Liver (tissue), 9 donors: ENCODE measurements around the gene OLA1. TPM values are rescaled to one million over a fixed set of nuclear protein-coding genes. Genes with fewer than 3 reads are reported as not detected.

Source experiments
- DNase-seq: peaks from one replicate; pipeline ENCODE4 v3.0.0-alpha.2; 2017; ENCODE audit warnings: low spot score
- H3K27ac ChIP-seq, 2 donors: one replicate each; pipeline ENCODE4 v1.7.0; 2013; ENCODE audit warnings: inconsistent platforms in 2 of 2, low read length in 2 of 2, control low read depth in 1 of 2, low read depth in 1 of 2, mild to moderate bottlenecking in 1 of 2
- H3K27me3 ChIP-seq, 4 donors: one replicate each; pipeline versions ENCODE4 v1.6.1 to v1.7.0; 2013; ENCODE audit warnings: low read length in 3 of 4, inconsistent platforms in 1 of 4, mild to moderate bottlenecking in 1 of 4, moderate library complexity in 1 of 4; ENCODE audit not compliant: control insufficient read depth in 4 of 4, insufficient read depth in 4 of 4
- H3K36me3 ChIP-seq, 4 donors: one replicate each; pipeline versions ENCODE4 v1.6.1 to v1.7.0; 2013; ENCODE audit warnings: low read length in 3 of 4, mild to moderate bottlenecking in 3 of 4, low read depth in 1 of 4, moderate library complexity in 1 of 4; ENCODE audit not compliant: control insufficient read depth in 4 of 4, insufficient read depth in 3 of 4
- H3K4me1 ChIP-seq, 4 donors: one replicate each; pipeline versions ENCODE4 v1.6.1 to v1.7.0; 2013; ENCODE audit warnings: low read length in 3 of 4, mild to moderate bottlenecking in 3 of 4, moderate library complexity in 1 of 4; ENCODE audit not compliant: control insufficient read depth in 4 of 4, insufficient read depth in 4 of 4
- H3K4me3 ChIP-seq, 3 donors: one replicate each; pipeline versions ENCODE4 v1.6.1 to v1.7.0; 2013; ENCODE audit warnings: low read length in 3 of 3, control low read depth in 1 of 3, low read depth in 1 of 3, mild to moderate bottlenecking in 1 of 3
- H3K9ac ChIP-seq, 2 donors: one replicate each; pipeline ENCODE4 v1.7.0; 2013; ENCODE audit warnings: low read length in 2 of 2, mild to moderate bottlenecking in 2 of 2, moderate library complexity in 2 of 2, control low read depth in 1 of 2, low read depth in 1 of 2
- H3K9me3 ChIP-seq, 4 donors: one replicate each; pipeline versions ENCODE4 v1.6.1 to v1.7.0; 2013; ENCODE audit warnings: low read length in 3 of 4; ENCODE audit not compliant: control insufficient read depth in 4 of 4
- ATF3 ChIP-seq: IDR thresholded peaks from 2 replicates; pipeline ENCODE4 v1.6.1; 2016; ENCODE audit warnings: antibody characterized with exemption
- CTCF ChIP-seq: fragments of 150-350 bp; IDR thresholded peaks from 2 replicates; pipeline ENCODE4 v1.5.1; 2017; ENCODE audit warnings: improper control_type of control experiment, low read depth, low read length; ENCODE audit not compliant: missing input control
- EGR1 ChIP-seq, 2 donors: IDR thresholded peaks; 2 replicates each; pipeline ENCODE4 v1.6.1; 2016 to 2018; ENCODE audit warnings: antibody characterized with exemption in 2 of 2, low read depth in 2 of 2
- FOXA1 ChIP-seq: IDR thresholded peaks from 2 replicates; pipeline ENCODE4 v1.6.1; 2016; ENCODE audit warnings: antibody characterized with exemption
- FOXA2 ChIP-seq: IDR thresholded peaks from 2 replicates; pipeline ENCODE4 v1.6.1; 2016; ENCODE audit warnings: antibody characterized with exemption
- GABPA ChIP-seq, 2 donors: IDR thresholded peaks in 1 of 2; conservative IDR thresholded peaks in 1 of 2; 2 replicates each; pipeline ENCODE4 v1.6.1; 2016; ENCODE audit warnings: antibody characterized with exemption in 2 of 2, mild to moderate bottlenecking in 1 of 2, moderate library complexity in 1 of 2
- HNF4A ChIP-seq, 2 donors: conservative IDR thresholded peaks; 2 replicates each; pipeline ENCODE4 v1.6.1; 2016; ENCODE audit warnings: antibody characterized with exemption in 2 of 2, mild to moderate bottlenecking in 2 of 2
- HNF4G ChIP-seq: IDR thresholded peaks from 2 replicates; pipeline ENCODE4 v1.6.1; 2016; ENCODE audit warnings: antibody characterized with exemption
- JUND ChIP-seq, 2 donors: IDR thresholded peaks; 2 replicates each; pipeline ENCODE4 v1.6.1; 2016; ENCODE audit warnings: antibody characterized with exemption in 2 of 2
- MAX ChIP-seq: IDR thresholded peaks from 2 replicates; pipeline ENCODE4 v1.6.1; 2016; ENCODE audit warnings: antibody characterized with exemption
- NR2F2 ChIP-seq: IDR thresholded peaks from 2 replicates; pipeline ENCODE4 v1.6.1; 2016; ENCODE audit warnings: antibody characterized with exemption
- RAD21 ChIP-seq, 2 donors: IDR thresholded peaks; 2 replicates each; pipeline ENCODE4 v1.6.1; 2016; ENCODE audit warnings: antibody characterized with exemption in 2 of 2, mild to moderate bottlenecking in 2 of 2
- REST ChIP-seq: IDR thresholded peaks from 2 replicates; pipeline ENCODE4 v1.6.1; 2016; ENCODE audit warnings: antibody characterized with exemption, mild to moderate bottlenecking
- RXRA ChIP-seq, 2 donors: IDR thresholded peaks; 2 replicates each; pipeline ENCODE4 v1.6.1; 2017 to 2018; ENCODE audit warnings: antibody characterized with exemption in 2 of 2, mild to moderate bottlenecking in 1 of 2
- SP1 ChIP-seq: IDR thresholded peaks from 2 replicates; pipeline ENCODE4 v1.6.1; 2018; ENCODE audit warnings: antibody characterized with exemption, mild to moderate bottlenecking
- TAF1 ChIP-seq: conservative IDR thresholded peaks from 2 replicates; pipeline ENCODE4 v1.6.1; 2016; ENCODE audit warnings: antibody characterized with exemption, mild to moderate bottlenecking
- YY1 ChIP-seq: IDR thresholded peaks from 2 replicates; pipeline ENCODE4 v1.6.1; 2016; ENCODE audit warnings: antibody characterized with exemption, mild to moderate bottlenecking
- ZBTB33 ChIP-seq: IDR thresholded peaks from 2 replicates; pipeline ENCODE4 v1.6.1; 2016; ENCODE audit warnings: antibody characterized with exemption
- WGBS: extraction: QIAGEN DNeasy Blood & Tissue Kit; methylation state at CpG from one replicate; pipeline ENCODE4 v1.1.7; 2013; 5-methylcytosine and 5-hydroxymethylcytosine counted together
- polyA plus RNA-seq, 2 donors: library from polyadenylated mRNA; stranded (reverse) in 1 of 2; unstranded in 1 of 2; fragments of 200-250 nt in 1 of 2; fragments of >200 nt in 1 of 2; fragmentation: Nextera tagmentation in 1 of 2; extraction: Ambion mirVana in 1 of 2; gene quantifications; one replicate each; pipeline versions ENCODE4 v1.2.1 to v1.2.3, GENCODE V29; 2013 to 2015
- total RNA-seq, 2 donors: library from RNA; depleted of rRNA; stranded (reverse); fragments of >200 nt; gene quantifications; one replicate each; pipeline ENCODE4 v1.2.3, GENCODE V29; 2014
- donor health status: healthy.
- donor health status: healthy.
- donor health status: healthy.
- donor health status: healthy.
- donor health status: healthy.

Gene OLA1
- total and polyA plus RNA-seq, 4 donors = 23.4 to 38.1 (median 32.3) TPM

- WGBS = 94% methylated on average over 2 of the region's 2 CpGs
- Histone ChIP-seq H3K27ac (no peak overlapping the region), H3K9me3 (no peaks in the 10 kb centered on the region), H3K36me3 (no peaks in the 10 kb centered on the region), H3K27me3 (no peaks in the 10 kb centered on the region), H3K9ac (no peak overlapping the region), H3K4me3 (no peak overlapping the region), H3K4me1 (peaks cover 0 to 5% (median 1%) of the 10 kb centered on the region in 4 donors)
- no peak for TF ChIP-seq MAX
- TF ChIP-seq EGR1 (IDR thresholded peaks at IDR 0.05; ENCODE audit: low read depth in 2 of 2) = no peak
- TF ChIP-seq CTCF = no peak
- no peak for TF ChIP-seq HNF4A (conservative IDR thresholded peaks at IDR 0.05)
- no peak for TF ChIP-seq RXRA (IDR thresholded peaks at IDR 0.05)
- no peak for TF ChIP-seq ZBTB33
- no peak for TF ChIP-seq SP1
- no peak for TF ChIP-seq GABPA (IDR thresholded peaks at IDR 0.05 in 1 of 2, conservative IDR thresholded peaks at IDR 0.05 in 1 of 2)
- TF ChIP-seq ATF3 = no peak
- TF ChIP-seq FOXA2 = no peak
- TF ChIP-seq NR2F2 = no peak
- TF ChIP-seq RAD21 (IDR thresholded peaks at IDR 0.05) = no peak
- TF ChIP-seq HNF4G = no peak
- TF ChIP-seq REST = no peak
- TF ChIP-seq YY1 = no peak
- no peak for TF ChIP-seq FOXA1
- no peak for TF ChIP-seq TAF1
- no peak for DNase-seq
Measured at GRCh38 chr2:174033163-174033550, 215.2 kb downstream of the OLA1 start.

GRCh38 chr2:174031226-174031625, 217.1 kb downstream of the OLA1 start:
- Histone ChIP-seq H3K4me3 (no peak overlapping the region), H3K27me3 (no peaks in the 10 kb centered on the region), H3K4me1 (peaks cover 0 to 5% (median 1%) of the 10 kb centered on the region in 4 donors), H3K9ac (no peak overlapping the region), H3K9me3 (no peaks in the 10 kb centered on the region), H3K36me3 (no peaks in the 10 kb centered on the region), H3K27ac (no peak overlapping the region)
- DNase-seq = no peak
- TF ChIP-seq JUND (IDR thresholded peaks at IDR 0.05) = no peak
- TF ChIP-seq ZBTB33 = no peak
- TF ChIP-seq ATF3 = no peak
- no peak for TF ChIP-seq FOXA1
- TF ChIP-seq HNF4G = no peak
- TF ChIP-seq CTCF = no peak
- TF ChIP-seq FOXA2 = no peak
- TF ChIP-seq HNF4A (conservative IDR thresholded peaks at IDR 0.05) = no peak
- TF ChIP-seq TAF1 = no peak
- 84% methylated on average over 3 of the region's 3 CpGs for WGBS
